Right renal pelvis (tissue), 4 donors: ENCODE measurements around the gene UNC45A. TPM values are rescaled to one million over a fixed set of nuclear protein-coding genes. Genes with fewer than 3 reads are reported as not detected.
"Not testable (repeated sequence)": the region's sequence is repeated elsewhere in the genome, so short reads cannot be mapped to it uniquely, and the experiment has no call there.

Experiments
- DNase-seq, 4 donors: peaks; one replicate each; pipeline ENCODE4 v3.0.0-alpha.2; 2013; ENCODE audit warnings: low read depth in 4 of 4, low spot score in 3 of 4, missing footprints in 1 of 4
- polyA plus RNA-seq, 4 donors: library from polyadenylated mRNA; unstranded; fragments of 120-200 nt; gene quantifications; one replicate each; pipeline ENCODE4 v1.2.1, GENCODE V29; 2013; ENCODE audit not compliant: insufficient read length in 4 of 4

The UNC45A gene
- polyA plus RNA-seq, 4 donors = 61.5 to 73.7 (median 62.8) TPM

DNA sequence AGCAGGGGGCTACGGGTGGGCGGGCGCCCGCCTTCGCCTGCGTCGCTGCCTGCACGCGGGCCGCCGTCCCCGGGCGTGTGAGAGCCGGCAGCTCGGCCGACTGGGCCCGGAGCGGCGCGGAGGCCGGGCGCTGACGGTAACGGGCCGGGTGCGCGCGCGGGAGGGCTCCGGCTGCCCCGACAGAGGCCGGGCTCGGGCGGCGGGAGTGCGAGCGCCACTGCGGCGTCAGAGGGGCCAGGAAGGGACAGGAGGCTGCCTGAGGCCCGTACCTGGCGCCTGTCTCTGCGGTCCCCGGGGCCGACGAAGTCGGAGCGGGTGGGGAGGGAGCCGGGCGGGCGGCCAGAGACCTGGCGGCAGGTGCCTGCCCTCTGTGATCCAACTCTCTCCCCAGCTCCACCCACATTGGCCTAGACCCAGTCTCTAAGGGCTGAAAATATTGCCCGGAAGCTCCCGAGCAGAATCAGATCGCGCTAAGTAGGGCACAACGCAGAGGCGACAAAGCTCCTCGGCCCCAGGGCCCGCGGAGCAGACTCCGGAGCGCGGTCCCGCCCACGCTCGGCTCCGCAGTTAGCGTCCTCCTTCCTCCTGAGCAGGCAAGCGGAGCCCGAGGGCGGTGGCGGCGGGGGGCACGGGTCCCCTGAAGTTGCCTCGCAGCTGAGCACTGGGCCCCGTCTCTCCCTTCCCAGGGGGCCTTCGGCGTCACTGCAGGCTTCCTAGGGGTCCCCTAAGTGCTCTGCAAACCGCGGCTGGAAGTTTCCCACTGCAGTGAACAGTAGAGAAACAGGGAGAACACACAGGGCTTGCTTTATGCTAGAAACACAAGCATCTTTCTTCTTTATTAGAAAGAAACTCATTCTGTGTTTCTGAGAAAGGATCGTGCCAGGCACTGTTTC, 32.0 kb upstream of the UNC45A start, which contains the start of gene MAN2A2:
Gene MAN2A2 (plus strand): TSS at position 463 of the 893 bp plus-strand sequence. CDS start 906 bp downstream, outside the sequence.
- no peak for DNase-seq

DNA sequence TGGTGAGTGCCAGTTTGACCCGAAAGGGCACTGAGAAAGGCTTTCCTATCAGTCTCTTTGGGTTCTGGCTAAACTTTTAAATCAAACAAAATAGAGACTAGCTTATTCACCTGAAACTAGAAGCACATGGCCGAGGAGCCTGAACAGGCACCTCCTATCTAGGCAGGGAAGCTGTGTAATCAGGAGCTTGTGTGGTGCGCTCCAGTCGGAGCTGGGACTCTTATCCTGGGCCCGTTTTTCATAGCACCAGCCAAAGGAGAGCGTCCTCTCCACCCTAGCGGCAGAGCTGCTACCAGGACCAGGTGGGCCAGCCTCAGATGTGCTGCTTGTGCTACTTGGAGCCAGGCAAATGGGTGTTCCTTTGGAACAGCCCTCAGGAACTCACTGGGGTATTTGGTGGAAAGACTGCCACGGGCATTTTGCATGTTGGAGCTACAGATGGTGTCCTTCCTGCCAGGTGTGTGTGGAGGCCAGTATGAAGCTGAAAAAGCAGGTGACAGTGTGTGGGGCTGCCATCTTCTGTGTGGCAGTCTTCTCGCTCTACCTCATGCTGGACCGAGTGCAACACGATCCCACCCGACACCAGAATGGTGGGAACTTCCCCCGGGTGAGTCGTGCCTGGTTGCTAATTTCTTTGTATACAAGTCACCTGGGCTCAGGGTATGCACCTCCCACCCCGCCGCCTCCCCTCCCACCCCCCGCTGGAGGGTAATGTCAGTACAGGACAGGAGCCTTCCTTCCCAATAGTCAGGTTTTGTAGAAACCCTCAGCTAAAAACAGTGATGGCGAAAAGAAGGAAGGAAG, 31.1 kb upstream of the UNC45A start:
- no peak for DNase-seq

DNA sequence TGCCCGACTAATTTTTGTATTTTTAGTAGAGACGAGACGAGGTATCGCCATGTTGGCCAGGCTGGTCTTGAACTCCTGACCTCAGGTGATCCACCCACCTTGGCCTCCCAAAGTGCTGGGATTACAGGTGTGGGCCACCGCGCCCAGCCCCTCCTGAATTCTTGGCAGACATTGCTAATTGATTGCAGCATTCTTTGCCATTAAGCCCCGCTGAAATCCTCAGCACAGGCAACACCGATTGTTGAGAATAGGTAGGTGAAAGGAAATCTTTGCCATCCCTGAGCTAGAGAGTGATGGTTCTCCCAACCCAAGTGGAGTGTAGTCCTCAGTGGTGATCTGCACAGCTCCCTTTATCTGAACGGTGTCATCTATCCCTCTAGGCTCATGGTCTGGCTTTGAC, 30.3 kb upstream of the UNC45A start:
- DNase-seq = no peak

DNA sequence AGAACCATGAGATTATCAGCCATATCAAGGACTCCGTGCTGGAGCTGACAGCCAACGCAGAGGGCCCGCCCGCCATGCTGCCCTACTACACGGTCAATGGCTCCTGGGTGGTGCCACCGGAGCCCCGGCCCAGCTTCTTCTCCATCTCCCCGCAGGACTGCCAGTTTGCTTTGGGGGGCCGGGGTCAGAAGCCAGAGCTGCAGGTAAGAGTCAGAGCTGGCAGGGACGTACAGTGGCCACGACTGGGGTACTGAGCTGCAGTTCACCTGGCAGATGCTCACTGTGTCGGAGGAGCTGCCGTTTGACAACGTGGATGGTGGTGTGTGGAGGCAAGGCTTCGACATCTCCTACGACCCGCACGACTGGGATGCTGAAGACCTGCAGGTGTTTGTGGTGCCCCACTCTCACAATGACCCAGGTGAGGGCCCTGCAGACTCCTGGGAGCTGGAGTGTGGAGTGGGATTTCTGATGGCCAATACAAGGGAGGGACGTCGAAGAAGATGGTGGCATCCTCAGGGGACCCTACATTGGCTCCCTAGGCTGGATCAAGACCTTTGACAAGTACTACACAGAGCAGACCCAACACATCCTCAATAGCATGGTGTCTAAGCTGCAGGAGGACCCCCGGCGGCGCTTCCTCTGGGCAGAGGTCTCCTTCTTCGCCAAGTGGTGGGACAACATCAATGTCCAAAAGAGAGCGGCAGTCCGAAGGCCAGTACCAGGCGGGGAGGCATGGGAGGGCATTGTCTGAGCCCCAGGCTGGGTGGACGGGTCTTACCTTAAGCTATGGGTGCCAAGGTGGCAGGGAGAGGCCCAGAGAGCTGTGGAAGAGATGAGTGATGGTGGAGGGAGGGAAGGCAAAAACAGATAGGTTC, 29.5 kb upstream of the UNC45A start:
- DNase-seq = no peak

DNA sequence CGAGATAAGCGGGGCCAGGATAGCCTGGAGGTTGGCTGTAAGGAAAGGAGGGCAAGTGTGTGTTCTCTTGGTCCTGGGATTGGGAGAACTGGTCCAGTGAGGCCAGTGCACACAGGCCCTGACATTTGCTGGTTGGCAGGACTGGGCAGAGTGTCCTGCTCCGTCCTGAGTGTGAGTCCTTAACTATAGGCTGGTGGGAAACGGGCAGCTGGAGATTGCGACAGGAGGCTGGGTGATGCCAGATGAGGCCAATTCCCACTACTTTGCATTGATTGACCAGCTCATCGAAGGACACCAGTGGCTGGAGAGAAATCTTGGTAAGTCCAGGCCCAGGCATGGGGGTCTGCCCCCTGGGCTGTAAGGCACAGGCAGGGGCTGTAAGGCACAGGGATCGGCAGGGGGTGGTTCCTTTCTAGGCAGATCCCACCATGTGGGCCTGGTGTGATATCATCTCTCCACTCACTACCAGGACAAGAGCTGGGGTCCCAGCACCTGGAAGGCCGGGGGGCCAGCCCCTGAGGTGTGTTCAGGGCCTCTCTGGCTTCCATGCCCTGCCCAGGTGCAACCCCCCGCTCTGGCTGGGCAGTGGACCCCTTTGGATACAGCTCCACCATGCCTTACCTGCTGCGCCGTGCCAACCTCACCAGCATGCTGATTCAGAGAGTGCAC, 28.8 kb upstream of the UNC45A start:
- DNase-seq = no peak

DNA sequence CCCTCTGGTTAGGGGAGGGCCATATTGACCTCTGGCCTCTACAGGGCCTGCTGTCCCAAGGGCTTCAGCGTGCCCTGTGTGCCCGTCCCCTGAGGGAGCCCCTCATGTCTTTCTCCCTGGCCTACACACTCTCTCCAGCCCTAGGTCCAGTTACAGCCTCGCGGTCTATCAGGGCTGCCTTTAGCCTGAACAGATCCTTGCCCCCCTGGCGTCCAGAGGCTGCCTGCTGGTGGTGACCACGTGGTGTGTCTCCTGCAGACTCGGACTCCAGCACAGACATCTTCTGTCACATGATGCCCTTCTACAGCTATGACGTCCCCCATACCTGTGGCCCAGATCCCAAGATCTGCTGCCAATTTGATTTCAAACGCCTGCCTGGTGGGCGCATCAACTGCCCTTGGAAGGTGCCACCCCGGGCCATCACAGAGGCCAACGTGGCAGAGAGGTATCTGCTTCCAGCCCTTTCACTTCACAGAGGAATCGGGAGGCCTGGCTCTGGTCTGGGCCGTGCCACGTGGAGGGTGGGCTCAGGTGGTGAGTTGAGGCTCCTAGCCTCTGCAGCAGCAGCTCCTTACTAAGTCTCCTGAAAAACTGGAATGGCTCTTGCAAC, 27.9 kb upstream of the UNC45A start:
- DNase-seq = no peak

DNA sequence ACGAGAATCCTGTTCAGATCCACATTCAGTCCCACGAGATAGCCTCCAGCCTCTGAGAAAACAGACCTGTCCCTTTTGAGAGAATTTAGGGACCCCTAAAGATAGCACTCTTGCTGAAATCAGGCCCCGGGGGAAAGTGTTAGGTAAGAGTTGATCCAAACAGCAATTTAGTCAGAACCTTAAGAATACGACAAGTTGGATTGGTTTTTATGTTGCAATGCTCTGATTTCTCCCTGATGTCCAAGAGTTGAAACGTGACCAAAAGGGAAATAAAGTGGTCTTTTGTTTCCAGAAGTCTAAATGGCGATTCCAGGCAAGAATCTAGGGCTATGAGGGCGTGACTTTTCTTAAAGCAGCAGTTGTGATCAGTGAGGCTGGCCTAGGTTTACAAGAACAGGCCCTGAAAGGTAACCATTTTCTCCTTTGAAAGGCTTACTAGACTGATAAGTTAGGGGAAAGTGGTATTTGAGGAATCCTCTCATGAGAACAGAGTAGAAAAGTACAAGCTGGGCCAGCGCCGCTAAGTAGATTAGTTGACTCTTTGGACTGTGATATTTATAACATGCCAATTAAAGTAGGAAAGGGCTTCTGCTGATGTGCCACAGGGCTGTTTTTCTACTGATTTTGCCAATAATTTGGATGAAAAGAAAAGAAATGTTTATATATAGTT, 27.1 kb upstream of the UNC45A start:
- DNase-seq = no peak

DNA sequence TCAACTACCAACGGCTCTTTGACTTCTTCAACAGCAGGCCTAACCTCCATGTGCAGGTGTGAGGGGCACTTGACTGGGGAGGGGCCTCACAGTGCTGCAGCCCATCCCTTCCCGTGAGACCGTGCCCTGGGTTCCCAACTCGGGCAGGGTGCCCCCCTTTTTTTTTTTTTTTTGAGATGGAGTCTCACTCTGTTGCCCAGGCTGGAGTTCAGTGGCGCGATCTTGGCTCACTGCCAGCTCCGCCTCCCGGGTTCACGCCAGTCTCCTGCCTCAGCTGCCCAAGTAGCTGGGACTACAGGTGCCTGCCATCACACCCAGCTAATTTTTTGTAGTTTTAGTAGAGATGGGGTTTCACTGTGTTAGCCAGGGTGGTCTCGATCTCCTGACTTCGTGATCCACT, 25.6 kb upstream of the UNC45A start:
- DNase-seq = not testable (repeated sequence)

DNA sequence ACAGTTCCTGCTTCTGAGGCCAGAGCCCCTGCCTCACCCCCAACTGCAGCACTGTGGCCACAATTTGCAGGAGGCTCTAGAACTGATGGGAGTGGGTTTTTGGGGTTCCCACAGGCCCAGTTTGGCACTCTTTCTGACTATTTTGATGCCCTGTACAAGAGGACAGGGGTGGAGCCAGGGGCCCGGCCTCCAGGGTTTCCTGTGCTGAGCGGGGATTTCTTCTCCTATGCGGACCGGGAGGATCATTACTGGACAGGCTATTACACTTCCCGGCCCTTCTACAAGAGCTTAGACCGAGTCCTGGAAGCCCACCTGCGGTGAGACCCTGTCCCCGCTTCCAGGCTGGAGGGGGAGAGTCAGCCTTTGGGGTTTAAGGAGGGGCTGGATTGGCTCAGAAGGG, 25.1 kb upstream of the UNC45A start:
- DNase-seq = no peak

DNA sequence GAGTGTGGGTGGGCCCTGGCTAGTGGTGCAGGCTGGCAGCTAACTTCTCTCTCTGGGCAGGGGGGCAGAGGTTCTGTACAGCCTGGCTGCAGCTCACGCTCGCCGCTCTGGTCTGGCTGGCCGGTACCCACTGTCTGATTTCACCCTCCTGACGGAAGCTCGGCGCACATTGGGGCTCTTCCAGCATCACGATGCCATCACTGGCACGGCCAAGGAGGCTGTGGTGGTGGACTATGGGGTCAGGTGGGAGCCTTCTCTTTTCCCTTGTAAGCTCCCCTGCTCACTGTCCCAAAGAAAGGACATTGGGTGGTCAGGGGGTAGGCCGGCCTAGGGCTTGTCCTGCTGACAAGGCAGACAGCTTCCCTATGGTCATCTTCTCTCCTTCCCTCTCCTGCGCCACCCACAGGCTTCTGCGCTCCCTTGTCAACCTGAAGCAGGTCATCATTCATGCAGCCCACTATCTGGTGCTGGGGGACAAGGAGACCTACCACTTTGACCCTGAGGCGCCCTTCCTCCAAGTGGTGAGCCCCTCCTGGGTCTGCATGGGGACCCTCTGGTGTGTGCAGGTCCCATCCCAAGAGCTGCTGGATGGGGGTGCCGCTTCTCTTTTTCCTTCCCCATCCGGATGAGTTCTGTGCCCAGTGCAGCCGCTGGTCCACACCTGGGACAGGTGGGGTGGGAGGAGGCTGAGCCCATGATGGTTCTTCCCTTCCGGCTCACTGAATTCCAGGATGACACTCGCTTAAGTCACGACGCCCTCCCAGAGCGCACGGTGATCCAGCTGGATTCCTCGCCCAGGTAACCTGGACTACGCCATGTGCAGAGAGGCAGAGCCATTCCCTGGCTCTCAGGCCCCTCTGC, 24.4 kb upstream of the UNC45A start:
- DNase-seq = no peak

DNA sequence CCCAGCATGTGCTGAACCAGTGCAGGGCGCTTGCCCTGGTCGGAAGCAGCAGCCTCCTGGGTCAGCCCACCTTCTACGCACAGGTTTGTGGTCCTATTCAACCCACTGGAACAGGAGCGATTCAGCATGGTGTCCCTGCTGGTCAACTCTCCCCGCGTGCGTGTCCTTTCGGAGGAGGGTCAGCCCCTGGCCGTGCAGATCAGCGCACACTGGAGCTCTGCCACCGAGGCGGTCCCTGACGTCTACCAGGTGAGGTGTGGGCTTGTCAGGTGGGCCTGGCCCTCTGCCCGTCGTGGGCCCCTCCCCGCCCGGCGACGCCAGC, 23.8 kb upstream of the UNC45A start:
- no peak for DNase-seq

DNA sequence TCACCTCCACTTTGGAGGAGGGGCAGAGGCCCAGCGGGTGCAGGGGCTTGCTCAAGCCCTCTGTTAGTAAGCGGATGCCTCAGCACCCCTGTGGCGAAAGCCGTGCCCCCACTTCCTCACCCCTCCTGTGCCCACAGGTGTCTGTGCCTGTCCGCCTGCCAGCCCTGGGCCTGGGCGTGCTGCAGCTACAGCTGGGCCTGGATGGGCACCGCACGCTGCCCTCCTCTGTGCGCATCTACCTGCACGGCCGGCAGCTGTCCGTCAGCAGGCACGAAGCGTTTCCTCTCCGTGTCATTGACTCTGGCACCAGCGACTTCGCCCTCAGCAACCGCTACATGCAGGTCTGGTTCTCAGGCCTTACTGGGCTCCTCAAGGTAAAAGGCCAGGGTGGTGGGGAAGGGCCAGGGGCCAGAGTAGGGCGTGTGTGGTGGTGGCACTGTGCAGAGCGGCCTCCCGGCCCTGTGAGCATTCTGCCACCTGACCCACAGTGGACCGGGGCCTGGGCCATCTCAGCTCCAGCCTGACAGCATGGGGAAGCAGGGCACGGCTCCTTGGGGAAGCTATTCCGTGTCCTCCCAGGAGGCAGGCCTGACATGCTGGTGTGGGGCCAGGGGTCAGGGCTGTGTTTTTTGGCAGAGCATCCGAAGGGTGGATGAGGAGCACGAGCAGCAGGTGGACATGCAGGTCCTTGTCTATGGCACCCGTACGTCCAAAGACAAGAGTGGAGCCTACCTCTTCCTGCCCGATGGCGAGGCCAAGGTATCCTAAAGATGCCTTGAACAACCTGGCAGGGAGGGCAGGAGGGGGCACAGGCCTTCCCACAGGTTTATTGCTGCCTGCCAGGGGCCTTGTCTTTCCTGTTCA, 22.9 kb upstream of the UNC45A start:
- no peak for DNase-seq

DNA sequence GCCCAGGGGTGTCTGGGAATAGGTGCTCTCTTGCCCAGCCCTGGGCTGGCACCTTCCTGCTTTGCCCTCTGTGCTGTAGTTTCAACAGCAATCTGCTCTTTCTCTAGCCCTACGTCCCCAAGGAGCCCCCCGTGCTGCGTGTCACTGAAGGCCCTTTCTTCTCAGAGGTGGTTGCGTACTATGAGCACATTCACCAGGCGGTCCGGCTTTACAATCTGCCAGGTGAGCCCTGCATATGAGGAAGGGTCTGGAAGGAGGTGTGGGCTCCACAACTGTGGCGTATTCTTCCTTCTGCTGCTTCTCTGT, 22.4 kb upstream of the UNC45A start:
- DNase-seq = no peak

DNA sequence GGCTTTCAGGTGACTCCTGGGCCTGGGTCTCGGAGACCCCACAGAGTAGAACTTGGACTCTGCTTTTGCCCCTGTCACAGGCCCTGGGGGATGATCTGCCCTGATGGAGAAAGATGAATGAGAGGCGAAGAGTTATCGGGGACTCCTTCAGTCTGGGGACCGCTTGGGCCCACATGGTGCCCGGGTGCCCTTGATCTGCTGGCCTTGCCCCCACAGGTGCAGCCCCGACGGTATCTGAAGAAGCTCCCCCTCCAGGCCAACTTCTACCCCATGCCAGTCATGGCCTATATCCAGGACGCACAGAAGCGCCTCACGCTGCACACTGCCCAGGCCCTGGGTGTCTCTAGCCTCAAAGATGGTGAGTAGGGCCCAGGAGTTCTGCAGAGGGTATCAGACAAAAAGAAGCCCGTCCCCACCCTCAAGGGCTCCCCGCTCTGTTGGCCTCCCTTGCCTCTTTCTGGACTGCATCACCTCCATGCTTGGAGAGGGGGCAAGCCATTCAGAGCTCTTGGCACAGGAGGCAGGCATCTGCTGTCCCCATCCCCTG, 21.6 kb upstream of the UNC45A start:
- DNase-seq = no peak

DNA sequence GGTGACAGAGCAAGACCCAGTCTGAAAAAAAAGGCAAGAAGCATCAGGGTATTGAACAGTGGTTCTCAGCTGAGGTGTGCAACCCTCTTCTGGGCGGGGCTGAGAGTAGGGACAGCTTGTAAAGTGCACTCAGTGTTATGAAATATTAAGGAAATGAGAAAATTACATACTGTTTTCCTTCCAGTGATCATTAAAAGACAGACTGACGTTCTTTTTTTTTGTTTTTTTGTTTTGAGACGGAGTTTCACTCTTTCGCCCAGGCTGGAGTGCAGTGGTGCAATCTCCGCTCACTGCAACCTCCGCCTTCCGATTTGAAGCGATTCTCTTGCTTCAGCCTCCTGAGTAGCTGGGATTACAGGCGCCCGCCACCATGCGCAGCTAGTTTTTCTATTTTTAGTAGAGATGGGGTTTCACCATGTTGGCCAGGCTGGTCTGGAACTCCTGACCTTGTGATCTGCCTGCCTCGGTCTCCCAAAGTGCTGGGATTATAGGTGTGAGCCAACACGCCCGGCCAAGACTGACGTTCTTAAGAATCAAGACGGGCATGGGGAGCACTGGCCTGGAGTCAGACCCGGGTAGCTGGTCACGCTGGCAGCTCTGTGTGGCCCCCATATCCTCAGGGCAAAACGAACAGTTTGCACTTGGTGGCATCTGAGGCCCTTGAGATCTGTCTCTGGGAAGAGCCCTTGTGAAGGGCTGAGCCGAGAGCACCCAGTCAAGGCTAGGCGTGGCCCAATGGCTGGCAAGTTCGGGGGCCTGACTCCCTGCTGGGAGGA, 20.6 kb upstream of the UNC45A start:
- DNase-seq = no peak

DNA sequence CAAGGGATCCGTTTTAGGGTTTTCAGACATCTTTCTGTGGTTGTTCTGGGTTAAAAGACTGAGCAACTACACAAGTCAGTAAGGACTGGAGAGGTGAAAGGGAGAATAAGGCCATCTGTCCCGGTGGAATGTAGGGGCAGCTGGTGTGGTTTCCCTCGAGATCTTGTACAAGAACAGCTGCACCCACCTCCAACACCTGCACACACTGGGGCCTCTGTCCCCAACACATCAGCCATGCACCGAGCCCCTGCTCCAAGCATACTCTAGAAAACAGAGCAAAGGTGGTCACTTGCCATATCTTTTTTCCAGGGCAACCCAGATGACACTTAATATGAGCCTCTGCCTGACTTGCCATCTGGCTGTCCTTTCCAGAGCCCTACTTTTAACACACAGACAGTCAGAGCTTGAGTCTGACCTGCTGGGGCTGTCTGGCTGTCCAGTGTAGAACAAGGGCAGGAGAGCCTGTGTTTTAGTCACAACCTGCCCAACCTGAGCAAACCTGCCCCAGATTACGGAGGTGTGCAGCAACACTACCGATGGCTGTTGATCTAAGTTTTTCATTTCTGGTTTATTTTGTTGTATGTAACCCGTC, 19.8 kb upstream of the UNC45A start:
- DNase-seq = no peak
